Activated CD4-positive, alpha-beta T cell treated with anti-CD3 and anti-CD28 coated beads for 24 hours (primary cell): ENCODE results near the gene TRIAP1.
"Not testable (repeated sequence)": the region's sequence is repeated elsewhere in the genome, so short reads cannot be mapped to it uniquely, and the experiment has no call there.

Experiments used
- DNase-seq, 2 donors: peaks; one replicate each; pipeline ENCODE4 v3.0.0-alpha.2; 2020; ENCODE audit warnings: low read depth in 2 of 2

Gene TRIAP1

DNA sequence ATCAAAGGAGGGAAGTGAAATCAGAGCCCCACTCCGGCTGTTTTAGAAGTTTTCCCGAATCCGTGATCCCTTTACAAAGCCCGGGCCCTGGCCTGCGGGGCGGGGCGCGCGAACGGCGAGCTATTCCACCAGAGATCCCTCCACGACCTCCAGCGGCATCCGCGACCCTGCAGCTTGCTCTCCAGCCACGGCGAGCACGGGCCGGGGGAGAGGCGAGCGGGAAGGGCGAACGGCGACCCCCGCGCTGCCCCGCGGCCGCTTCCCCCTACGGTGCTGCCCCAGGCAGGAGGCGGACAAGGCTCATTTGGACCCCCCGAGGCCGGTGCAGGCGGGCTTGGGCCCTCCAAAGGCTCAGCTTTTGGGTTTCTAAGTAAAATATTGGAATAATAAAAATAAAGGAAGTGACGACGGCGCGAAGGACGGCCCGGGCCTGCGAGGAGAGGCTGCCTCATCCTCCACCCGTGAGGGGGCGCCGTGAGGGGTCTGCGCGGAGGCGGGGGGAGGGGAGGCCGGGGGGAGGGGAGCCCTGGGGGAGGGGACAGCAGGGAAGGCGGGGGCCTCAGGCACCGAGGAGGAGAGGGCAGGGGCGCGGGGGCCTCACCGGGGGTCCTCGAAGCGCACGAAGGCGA, 22.8 kb upstream of the TRIAP1 start:
- DNase-seq, result peak; percentile 24 to 31

DNA sequence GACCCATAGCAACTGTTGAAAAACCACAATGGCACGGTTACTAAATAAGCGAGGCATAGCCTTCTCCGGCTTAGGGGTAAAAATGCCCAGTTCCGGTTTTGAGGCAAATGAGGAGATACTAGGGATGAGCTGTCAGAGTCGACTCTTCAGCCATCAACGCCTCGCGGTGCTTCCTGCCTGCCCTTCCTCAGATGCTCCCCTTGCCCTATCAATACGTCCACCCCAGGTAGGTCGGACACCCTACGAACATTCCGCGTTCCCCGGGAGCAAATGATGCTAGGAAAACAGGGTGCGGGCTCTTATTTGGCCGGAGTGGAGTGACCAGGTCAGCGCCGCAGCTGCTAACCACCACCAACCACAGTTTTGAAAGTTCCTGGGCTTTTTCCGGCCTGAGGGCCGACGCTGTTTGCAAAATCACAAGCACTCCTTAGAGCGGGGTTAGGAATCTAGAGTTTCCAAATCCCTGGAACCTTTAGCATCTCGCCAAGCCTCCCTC, 22.2 kb upstream of the TRIAP1 start:
- no peak for DNase-seq

DNA sequence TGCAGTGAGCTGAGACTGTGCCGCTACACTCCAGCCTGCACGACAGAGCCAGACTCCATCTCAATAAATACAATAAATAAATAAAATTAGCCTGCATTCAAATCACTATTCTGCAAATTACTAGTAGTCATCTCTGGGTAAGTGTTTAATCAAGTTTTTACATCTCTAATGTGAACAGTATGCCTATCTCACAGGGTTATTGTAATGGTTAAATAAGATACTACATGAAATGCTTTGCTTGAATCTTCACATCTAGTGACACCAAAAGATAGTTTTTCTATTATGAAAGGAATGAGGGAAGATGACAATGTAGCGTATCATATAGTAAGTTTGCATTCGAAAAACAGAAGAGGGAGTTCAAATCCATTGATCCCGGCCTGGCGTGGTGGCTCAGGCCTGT, 21.3 kb upstream of the TRIAP1 start:
- no peak for DNase-seq

DNA sequence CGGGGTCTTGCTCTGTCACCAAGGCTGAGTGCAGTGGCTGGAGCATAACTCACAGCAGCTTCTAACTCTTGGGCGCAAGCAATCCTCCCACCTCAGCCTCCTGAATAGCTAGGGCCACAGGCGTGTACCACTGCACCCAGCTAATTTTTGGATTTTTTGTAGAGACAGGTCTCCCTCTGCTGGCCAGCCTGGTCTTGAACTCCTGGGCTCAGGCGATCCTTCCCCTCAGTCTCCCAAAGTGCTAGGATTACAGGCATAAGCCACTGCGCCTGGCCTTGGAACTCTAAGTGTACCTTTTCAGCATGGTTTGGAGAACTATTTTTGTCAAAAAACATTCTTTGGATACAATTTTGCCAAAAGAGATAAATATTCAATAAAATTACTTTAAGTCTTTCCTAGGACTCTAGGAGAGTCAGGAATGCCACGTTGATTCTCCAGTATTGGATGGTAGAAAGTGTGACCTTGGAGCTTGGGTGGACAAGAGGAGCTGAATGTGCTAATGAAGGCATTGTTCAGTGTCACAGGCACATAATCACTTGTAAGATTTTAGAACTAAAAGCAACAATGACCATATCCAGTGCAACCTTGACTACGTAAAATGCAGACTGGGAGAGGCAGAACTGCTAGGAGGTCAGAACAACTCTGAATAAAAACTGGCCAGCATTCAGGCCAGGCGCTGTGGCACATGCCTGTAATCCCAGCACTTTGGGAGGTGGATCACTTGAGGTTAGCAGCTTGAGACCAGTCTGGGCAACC, 20.6 kb upstream of the TRIAP1 start:
- peak in 1 of 2 donors; percentile 18 for DNase-seq

DNA sequence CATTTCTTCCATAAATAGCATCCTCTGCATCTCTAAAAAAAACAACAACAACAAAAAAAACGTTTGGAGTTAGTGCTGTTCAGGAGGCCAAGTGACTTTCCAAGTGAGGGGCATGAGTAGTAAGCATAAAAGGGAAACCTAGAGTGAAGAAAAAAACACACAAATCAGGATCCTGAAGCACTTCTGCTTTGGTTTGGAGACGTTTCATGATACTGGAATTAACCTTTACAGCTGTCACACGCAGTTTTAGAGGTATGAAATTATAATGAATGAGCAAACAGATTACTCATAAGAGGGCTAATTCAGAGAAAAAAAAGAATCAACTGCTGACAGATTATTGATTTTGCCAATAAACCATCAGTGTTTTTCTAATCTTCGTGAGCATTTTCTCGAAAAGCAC, 19.6 kb upstream of the TRIAP1 start:
- no peak for DNase-seq

DNA sequence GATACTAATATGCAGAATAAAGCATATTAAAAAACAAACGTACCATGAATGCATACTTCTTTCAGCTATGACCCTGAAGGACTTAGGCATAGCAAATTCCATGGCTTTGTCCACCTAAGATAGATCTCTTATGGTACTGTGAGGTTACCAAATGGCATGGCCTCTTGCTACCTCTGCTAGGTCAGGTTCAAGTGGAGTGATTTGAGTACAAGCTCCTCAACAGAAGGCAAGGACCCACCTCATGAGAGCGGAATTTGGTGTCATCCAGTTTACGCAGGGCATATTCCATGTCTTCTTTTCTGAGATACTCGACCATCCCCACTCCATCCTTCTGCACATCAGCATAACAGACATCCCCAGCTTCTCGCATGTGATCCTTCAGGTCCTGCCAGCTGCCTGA, 17.5 kb upstream of the TRIAP1 start:
- DNase-seq, result no peak

DNA sequence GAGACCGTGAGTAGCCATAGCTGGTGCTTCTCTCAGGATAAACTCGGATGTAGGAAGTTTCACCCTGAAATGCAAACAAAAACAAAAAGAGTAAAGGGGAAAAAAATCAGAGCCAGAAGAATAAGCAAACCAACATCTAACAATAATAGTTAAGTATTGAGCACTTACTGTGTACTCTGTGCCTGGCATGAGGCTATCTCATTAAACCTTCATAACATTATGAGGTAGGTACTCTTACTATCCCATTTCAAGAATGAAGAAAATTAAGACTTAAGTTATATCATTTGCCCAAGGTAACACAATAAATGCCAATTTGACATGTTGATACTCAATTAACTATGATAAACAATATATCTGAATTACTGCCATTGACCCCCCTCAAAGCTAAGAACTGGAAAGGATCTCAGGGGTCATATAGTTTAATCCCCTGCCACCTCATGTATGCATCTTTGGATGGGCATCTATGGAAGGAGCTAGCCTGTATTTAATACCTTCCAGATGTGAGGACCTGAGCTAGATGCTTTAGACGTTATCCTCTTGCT, 16.0 kb upstream of the TRIAP1 start:
- DNase-seq, result no peak

DNA sequence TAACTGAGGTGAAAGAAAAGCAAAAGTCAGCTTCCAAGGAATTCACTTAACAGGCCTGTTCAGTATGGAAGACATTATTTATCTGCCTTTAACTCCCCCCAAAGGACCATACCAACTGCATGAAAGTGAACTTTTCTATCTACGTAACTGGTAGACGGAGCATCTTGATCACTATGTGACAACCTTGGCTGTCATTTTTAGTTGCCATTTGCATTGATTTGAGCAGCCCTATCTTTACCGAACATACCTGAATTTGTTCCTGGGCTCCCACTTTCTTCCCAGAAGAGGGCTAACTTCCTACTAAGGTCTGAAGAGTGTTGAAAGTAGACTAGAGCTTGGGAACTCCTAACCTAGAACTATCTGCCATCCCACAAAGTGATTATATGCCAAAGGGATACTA, 14.0 kb upstream of the TRIAP1 start:
- DNase-seq, result no peak

DNA sequence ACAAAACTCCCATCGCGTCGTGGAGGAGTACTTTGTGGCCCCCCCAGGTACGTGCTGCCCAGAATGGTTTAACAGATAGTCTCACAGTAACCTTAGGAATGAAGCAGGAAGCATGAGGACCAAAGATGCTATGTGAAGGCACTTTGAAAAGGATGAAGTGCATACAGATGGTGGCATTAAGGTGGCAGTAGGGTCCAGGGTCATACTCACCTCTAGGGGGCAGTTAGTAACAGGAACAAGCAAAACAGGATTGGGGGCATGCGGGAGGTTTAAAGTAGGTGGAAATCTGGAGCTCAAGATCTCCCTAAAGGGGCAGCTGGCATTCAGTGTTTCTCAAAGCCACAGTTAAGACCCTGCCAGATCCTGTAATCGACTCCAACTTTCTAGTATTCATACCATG, 10.9 kb upstream of the TRIAP1 start:
- DNase-seq, result no peak

DNA sequence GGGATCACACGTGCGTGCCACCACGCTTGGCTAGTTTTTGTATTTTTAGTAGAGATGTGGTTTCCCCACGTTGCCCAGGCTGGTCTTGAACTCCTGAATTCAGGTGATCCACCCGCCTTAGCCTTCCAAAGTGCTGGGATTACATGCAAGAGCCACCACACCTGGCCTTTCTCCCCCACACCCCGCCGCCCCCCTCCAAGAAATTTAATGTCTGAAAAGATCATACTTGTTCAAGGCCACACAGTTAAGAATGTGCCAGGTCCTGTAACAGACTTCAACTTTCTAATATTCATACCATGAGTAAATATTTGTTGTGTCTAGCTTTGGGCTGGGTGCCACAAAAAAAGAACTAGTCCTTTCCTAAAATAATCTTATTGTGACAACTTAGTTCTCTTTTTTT, 9.1 kb upstream of the TRIAP1 start:
- DNase-seq, result no peak

DNA sequence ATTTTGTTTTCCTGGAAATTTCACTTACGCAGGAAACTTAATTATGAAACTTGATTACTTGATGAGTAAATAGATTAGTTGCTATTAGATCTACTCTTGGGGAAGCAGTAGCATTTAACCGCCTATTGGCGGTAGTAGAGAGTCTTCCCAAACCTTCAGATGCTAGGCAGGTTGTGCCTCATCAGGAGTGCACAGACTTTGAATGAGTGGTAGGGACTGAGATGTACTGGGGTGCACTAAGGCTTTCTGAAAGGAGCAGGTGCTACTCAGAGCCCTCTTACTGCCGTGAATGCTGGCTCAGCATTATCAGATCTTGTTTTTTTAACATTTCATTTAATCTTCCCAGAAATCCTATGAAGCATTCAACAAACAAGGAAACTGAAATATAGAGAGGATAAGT, 7.8 kb upstream of the TRIAP1 start:
- no peak for DNase-seq

DNA sequence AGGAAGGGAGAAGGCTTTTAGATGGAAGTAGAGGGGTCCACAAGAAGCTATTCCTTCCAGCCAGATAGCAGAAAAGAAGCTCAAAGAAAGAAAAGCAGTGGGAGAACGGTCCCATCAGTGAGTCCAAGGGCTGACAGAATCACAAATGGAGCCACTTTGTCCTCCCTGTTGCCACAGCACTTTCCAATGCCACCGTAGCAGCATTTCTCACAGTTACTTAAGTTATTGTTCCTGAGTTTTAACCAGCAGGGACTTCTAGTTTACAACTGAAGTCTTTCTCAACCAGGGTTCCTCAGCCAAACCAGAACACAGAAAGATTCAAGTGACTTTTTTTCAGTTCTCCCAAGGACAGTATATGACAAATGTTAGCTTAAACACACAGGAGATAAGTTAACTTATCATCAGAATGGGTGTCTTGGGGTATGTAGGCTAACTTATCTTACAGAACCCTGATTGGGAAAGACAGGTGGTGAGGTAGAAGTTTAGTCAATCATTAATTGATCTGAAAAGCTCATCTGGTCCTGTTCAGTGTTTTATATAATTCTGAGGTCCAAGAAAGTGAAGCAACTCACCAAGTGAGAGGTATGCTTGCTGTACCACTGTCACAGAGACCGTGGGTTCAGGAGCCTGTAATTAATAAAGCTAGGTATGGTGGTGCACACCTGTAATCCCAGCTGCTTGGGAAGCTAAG, 7.0 kb upstream of the TRIAP1 start:
- DNase-seq, result no peak

DNA sequence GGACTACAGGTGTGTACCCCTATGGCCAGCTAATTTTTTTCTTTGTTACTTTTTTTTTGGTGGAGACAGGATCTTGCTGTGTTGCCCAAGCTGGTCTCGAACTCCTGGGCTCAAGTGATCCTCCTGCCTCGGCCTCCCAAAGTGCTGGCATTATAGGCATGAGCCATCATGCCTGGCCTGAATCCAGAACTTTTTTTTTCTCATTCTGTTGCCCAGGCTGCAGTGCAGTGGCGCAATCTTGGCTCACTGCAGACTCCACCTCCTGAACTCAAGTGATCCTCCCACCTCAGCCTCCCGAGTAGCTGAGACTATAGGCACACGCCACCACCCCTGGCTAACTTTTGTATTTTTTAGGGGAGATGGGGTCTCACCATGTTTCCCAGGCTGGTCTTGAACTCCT, 6.3 kb upstream of the TRIAP1 start:
- not testable (repeated sequence) for DNase-seq

DNA sequence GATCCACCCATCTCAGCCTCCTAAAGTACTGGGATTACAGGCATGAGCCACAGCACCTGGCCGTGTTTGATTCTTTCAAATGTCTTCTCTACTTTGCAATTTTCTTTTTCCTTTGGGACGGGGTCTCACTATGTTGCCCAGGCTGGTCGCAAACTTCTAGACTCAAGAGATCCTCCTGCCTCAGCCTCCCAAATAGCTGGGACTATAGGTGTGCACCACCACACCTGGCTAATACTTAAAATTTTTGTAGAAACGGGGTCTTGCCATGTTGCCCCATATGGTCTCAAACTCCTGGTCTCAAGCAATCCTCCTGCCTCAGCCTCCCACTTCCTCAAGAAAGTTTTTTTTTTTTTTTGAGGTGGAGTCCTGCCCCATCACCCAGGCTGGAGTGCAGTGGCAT, 1.8 kb upstream of the TRIAP1 start:
- DNase-seq, result no peak

DNA sequence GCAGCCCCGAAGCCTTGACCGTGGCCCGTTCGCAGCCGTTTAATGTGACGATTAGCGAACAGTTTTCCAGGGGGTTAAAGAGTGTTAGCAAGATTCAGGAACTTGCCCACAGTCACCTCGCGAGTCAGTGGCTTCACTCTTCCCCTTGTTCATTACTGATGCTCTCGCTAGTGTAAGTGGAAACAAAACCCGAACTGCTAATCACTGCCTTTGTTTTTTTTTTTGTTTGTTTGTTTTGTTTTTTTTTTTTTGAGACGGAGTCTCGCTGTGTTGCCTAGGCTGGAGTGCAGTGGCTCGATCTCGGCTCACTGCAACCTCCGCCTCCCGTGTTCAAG, 627 bp upstream of the TRIAP1 start:
- DNase-seq, result not testable (repeated sequence)

DNA sequence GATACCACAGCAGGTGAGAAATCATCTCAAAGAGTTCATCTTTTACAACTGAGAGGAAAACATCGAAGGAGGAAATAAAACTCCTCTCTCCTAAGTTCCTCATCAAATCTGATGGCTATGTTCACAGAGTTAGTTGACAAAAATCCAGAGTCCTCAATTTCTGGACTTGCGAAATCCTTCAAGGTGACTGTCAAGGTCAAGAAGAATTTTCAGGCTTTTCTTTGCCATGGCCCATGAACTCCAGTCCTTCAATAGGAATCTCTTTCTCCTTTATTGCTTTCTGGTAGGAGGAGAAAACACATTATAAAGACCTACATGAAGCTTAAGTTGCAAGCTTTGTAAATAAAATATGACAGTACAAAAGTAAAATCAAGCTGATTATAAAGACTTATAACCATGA, 1.5 kb downstream of the TRIAP1 start:
- DNase-seq, result no peak

DNA sequence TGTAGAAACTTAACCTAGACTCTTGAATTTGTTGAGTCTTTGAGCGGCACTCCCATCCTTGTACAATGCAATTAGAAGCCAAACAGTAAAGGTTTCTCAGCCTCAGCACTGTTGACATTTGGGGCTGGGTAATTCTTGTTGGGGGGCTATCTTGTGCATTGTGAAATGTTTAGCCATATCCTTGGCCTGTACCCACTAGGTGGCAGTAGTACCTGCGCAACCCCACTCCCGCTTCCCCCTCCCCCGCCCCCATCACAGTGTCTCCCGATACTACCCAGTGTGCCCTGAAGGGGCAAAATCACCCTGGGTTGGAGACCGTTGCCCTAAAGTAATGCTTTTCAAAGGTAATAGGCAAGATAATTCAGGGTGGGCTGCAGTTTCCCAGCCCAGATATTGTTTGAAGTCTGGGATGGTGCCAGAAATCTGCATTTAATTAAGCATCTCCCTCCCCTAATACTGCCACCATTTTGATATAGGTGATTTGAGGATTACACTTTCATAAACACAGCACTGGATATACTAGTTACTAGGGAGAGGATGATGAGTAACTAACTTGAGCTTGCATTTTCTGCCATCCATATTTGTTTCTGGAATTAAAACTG, 6.4 kb downstream of the TRIAP1 start:
- DNase-seq, result peak; percentile 57 to 64

DNA sequence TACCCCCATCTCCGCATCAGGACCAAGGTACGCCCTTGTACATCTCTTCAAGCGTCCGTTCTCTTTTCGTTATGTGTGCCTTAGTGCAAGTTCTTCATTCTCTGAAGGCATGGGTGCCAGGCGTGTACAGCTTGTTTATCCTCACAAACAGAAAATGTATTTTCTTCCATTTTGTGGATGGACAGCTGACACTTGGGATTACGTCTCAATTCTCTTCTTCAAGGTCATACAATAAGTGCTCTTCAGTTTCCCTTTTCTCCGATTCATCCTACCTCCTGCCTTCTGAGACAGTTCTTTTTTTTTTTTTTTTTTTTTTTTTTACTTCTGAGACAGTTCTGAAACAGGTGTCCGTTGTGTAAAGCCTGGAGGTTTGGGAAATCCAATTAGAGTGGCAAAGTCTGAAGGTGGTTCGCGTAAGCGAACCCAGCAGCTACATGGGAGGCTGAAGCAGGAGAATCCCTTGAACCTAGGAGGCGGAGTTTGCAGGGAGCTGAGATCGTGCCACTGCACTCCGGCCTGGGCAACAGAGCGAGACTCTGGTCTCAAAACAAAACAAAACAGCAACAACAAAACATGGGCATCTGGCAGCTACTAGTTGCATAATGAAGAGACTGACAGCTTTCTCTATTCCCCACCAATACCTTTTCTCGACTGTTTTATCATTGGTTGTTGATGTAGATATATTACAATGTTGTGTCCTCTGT, 7.5 kb downstream of the TRIAP1 start:
- DNase-seq, result no peak

DNA sequence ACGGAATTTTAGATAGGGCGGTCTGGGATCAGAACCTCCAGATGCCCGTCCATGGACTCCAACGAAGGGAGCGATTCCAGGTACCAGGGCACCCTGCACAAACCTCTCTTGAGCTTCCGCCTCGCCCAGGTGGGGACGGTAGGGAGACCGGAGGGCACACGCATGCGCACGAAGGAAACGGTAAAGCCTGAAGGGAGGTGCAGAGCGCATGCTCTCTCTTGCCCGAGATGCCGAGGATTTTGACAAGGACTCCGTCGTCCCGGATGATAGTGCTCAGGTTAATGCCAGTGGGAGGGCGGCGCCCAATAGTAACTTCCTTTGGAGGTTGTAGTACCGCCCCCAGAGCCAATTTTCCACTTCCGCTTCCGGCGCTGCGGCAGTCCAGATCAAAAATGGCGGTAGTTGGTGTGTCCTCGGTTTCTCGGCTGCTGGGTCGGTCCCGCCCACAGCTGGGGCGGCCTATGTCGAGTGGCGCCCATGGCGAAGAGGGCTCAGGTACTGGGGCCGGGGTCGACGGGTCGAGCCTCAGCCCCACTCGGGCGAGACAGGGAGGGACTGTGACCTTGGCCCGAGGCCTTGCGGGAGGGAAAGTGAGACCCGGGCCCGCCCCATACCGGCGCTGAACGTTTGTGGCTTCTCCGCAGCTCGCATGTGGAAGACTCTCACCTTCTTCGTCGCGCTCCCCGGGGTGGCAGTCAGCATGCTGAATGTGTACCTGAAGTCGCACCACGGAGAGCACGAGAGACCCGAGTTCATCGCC, 8.3 kb downstream of the TRIAP1 start, which contains the start of gene COX6A1:
COX6A1 (plus strand) TSS at position 379 of the 760 bp plus-strand sequence; CDS start at position 393, 14 bp downstream.
- peak; percentile 96 to 97 for DNase-seq

DNA sequence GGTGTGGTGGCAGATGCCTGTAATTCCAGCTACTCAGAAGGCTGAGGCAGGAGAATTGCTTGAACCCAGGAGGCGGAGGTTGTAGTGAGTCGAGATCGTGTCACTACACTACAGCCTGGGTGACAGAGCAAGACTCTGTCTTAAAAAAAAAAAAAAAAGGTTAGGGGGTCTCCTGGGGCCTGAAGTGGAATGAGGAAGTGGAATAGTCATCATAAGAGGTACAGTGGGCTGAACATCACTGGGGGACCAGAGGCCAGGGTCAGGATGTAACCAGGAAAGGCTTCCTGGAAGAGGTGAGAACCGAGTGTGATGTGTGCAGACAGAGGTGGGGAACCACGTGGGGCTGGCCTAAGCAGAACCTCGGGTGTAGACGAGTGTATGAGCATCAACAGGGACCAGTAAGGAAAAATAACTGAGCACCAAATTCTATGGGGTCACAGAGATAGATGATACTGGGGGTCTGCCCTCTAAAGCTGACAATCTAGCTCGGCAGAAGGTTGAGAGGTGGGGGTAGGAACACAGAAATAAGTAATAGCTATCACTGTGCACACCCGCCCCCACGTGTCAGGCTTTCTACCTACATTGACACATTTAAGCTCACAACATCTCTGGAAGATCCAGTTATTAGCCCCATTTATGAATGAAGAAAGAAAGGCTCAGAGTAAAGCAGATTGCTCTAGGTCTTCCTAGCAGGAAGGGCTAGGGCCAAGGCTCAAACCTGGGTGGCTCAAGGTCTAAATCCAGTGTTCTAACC, 13.2 kb downstream of the TRIAP1 start:
- DNase-seq, result no peak
